K562 (cell line): ENCODE results near the gene SPRYD3. TPM values are rescaled to one million over a fixed set of nuclear protein-coding genes. Genes with fewer than 3 reads are reported as not detected.
A peak's percentile ranks its signal among the peaks of the same experiment; 100 is the strongest.

Source experiments
- ATAC-seq: fragments of 200-7000 bp; cut with Tn5 transposase; 3 replicates; pipeline ENCODE4 v1.9.1; 2020; ENCODE audit warnings: moderate library complexity
- BruUV-seq: library from RNA; stranded (reverse); fragments of 400-500 nt; replicated peaks from 2 replicates; lab custom pipeline; 2021; lab: Mats Ljungman, UMichigan
- CTCF ChIA-PET: fragments of 300-600 bp; formaldehyde crosslinking; extraction: SDS; loops from one replicate; lab custom pipeline; 2021; ENCODE audit warnings: low intra/inter-chr PET ratio; lab: Yijun Ruan, JAX
- POLR2A ChIA-PET: fragments of 300-600, 350-650 bp; sonication (Branson Sonifier 250); formaldehyde crosslinking; extraction: SDS; loops from one replicate; lab custom pipeline; 2021; ENCODE audit warnings: antibody characterized with exemption, inconsistent platforms; lab: Yijun Ruan, JAX
- DNase-seq, 4 experiments: peaks; one replicate each; pipeline versions ENCODE4 v3.0.0 to v3.0.0-alpha.2; 2011 to 2018; ENCODE audit warnings: low spot score in 3 of 4, mixed read lengths in 3 of 4; ENCODE audit errors: extremely low read depth in 1 of 4
- FAIRE-seq: peaks from 2 replicates; lab custom pipeline; 2011; peaks lifted over from hg19 to GRCh38; lab: Jason Lieb, UNC
- H2AFZ ChIP-seq: 2 replicates; pipeline ENCODE4 v1.6.0; 2011; ENCODE audit warnings: low read depth, low read length, control low read depth, inconsistent platforms
- H3K27ac ChIP-seq: fragments of 200-600 bp; 3 replicates; pipeline ENCODE4 v1.8.0; 2011; ENCODE audit warnings: low read depth, mild to moderate bottlenecking, control low read depth, inconsistent platforms, low read length, moderate library complexity, mixed read lengths; ENCODE audit errors: extremely low read depth
- H3K27me3 ChIP-seq, 2 experiments: fragments of 300-600 bp in 1 of 2; 2 replicates in 1 of 2; 3 replicates in 1 of 2; pipeline versions ENCODE4 v1.6.0 to v1.8.0; 2011; ENCODE audit warnings: inconsistent platforms in 2 of 2, low read length in 2 of 2, mild to moderate bottlenecking in 1 of 2, mixed read lengths in 1 of 2, moderate library complexity in 1 of 2; ENCODE audit not compliant: control insufficient read depth in 2 of 2, insufficient read depth in 2 of 2
- H3K36me3 ChIP-seq: fragments of 300-600 bp; 3 replicates; pipeline ENCODE4 v1.8.0; 2011; ENCODE audit warnings: mild to moderate bottlenecking, low read length, inconsistent platforms; ENCODE audit not compliant: control insufficient read depth, insufficient read depth
- H3K4me1 ChIP-seq, 2 experiments: fragments of 200-600 bp in 1 of 2; replicated peaks in 1 of 2; 2 replicates in 1 of 2; 3 replicates in 1 of 2; pipeline versions ENCODE4 v1.5.1 to v1.8.0; 2011; ENCODE audit warnings: inconsistent platforms in 2 of 2, low read length in 2 of 2, mild to moderate bottlenecking in 1 of 2, mixed read lengths in 1 of 2, moderate library complexity in 1 of 2; ENCODE audit not compliant: control insufficient read depth in 2 of 2, insufficient read depth in 2 of 2
- H3K4me2 ChIP-seq: 2 replicates; pipeline ENCODE4 v1.6.1; 2011; ENCODE audit warnings: low read length, control low read depth, inconsistent platforms, mixed read lengths; ENCODE audit not compliant: insufficient read depth
- H3K4me3 ChIP-seq: fragments of 200-600 bp; sonication (generic), shearing (Covaris generic); 2 replicates; pipeline ENCODE4 v1.5.1; 2016; ENCODE audit warnings: control low read depth, inconsistent platforms
- H3K79me2 ChIP-seq: fragments of 200-600 bp; 3 replicates; pipeline ENCODE4 v1.8.0; 2011; ENCODE audit warnings: low read length, inconsistent platforms; ENCODE audit not compliant: control insufficient read depth, insufficient read depth
- H3K9ac ChIP-seq, 2 experiments: 2 replicates each; pipeline versions ENCODE4 v1.6.0 to v1.6.1; 2011; ENCODE audit warnings: low read depth in 2 of 2, low read length in 2 of 2, control low read depth in 1 of 2, inconsistent platforms in 1 of 2, mild to moderate bottlenecking in 1 of 2, mixed read lengths in 1 of 2; ENCODE audit not compliant: insufficient read depth in 1 of 2
- H3K9me1 ChIP-seq: one replicate; pipeline ENCODE4 v1.6.0; 2011; ENCODE audit warnings: inconsistent platforms, mild to moderate bottlenecking, low read length, moderate library complexity; ENCODE audit not compliant: control insufficient read depth, insufficient read depth
- H3K9me3 ChIP-seq: replicated peaks from 2 replicates; pipeline ENCODE4 v1.5.1; 2011; ENCODE audit warnings: low read depth, low read length, inconsistent platforms; ENCODE audit not compliant: control insufficient read depth, insufficient read depth
- H4K20me1 ChIP-seq: replicated peaks from 2 replicates; pipeline ENCODE4 v1.6.1; 2011; ENCODE audit warnings: low read length, inconsistent platforms, mixed read lengths; ENCODE audit not compliant: control insufficient read depth, insufficient read depth
- ZBTB9 ChIP-seq: fragments of 450-650 bp; formaldehyde crosslinking; IDR thresholded peaks from 2 replicates; pipeline ENCODE4 v1.4.0; 2020; ENCODE audit warnings: mild to moderate bottlenecking, moderate library complexity
- ZNF766 ChIP-seq: fragments of 200-800 bp; sonication (Bioruptor generic); conservative IDR thresholded peaks from 2 replicates; pipeline ENCODE4 v1.6.1; 2016; ENCODE audit warnings: missing genetic modification characterization, missing compliant biosample characterization
- WGBS: fragments of 100-300 bp; shearing (Covaris generic); methylation state at CpG from one replicate; pipeline ENCODE4 v1.1.6; 2016; ENCODE audit warnings: low coverage, mixed read lengths; ENCODE audit not compliant: insufficient coverage; ENCODE audit errors: missing lambda C conversion rate; 5-methylcytosine and 5-hydroxymethylcytosine counted together
- in situ Hi-C: fragments of 300-500 bp; cut with MboI; formaldehyde crosslinking; loops from 4 replicates; pipeline ENCODE4 v1.15.0; 2018; ENCODE audit warnings: inconsistent platforms, mixed read lengths
- intact Hi-C: fragments of 100-400 bp; cut with micrococcal nuclease; formaldehyde crosslinking; loops from 2 replicates; pipeline ENCODE4 v1.14.2; 2022
- polyA plus RNA-seq, 8 experiments: library from polyadenylated mRNA; depleted of rRNA in 4 of 8; stranded (reverse) in 5 of 8; unstranded in 3 of 8; fragments of >200 nt; fragmentation: Nextera tagmentation in 2 of 8; fragmentation: Illumina TruSeq in 1 of 8; extraction: Ambion mirVana in 2 of 8; extraction: Trizol in 1 of 8; gene quantifications; 2 replicates each; pipeline versions ENCODE4 v1.2.1 to v1.2.3, GENCODE V29; 2011 to 2014; ENCODE audit warnings: inconsistent platforms in 1 of 8, missing spikeins in 1 of 8
- total RNA-seq, 7 experiments: library from RNA; depleted of rRNA in 6 of 7; stranded (reverse); fragments of >200 nt in 6 of 7; fragmentation: Illumina TruSeq in 2 of 7; extraction: Trizol in 2 of 7; gene quantifications; 2 replicates each; pipeline versions ENCODE4 v1.2.1 to v1.2.3, GENCODE V29; 2011 to 2021; ENCODE audit warnings: low replicate concordance in 1 of 7

The SPRYD3 gene
- total and polyA plus RNA-seq, 9 of the 15 experiments (the other 6 are each of a cell fraction or from before 2014, with no cell fraction given): 1.5 to 13.6 (median 7.6) TPM

- Histone ChIP-seq H3K9me1 (no peaks in the 10 kb centered on the region), H2AFZ (no peak overlapping the region), H3K4me2 (no peak overlapping the region), H3K4me1 (peaks cover 24 to 29% of the 10 kb centered on the region in 2 experiments), H3K79me2 (no peaks in the 10 kb centered on the region), H3K27ac (no peak overlapping the region), H3K27me3 (no peaks in the 10 kb centered on the region), H3K4me3 (no peak overlapping the region), H3K9ac (peak overlapping the region in 1 of 2 experiments; percentile 22; a peak in 2 of 4 replicates), H3K9me3 (no peaks in the 10 kb centered on the region), H4K20me1 (no peaks in the 10 kb centered on the region), H3K36me3 (peaks cover 16% of the 10 kb centered on the region; the same call in 2 of the 3 replicates)
- no TSS peak for BruUV-seq
- in situ Hi-C loops (no loop called here), intact Hi-C loops (no loop called here)
- no peak for TF ChIP-seq ZNF766
- TF ChIP-seq ZBTB9: no peak
- FAIRE-seq (no peak), ATAC-seq (peak; percentile 39; the same call in 2 of the 3 replicates), DNase-seq (no peak)
- ChIA-PET POLR2A (interaction anchor here (1.5 to 1.6 kb wide), 2 partner anchors 8 to 91 kb away, joined by 4 to 6 read pairs; no protein-coding TSS in a partner anchor), CTCF (interaction anchor here (0.5 to 1.4 kb wide), 2 partner anchors 29 to 323 kb away, joined by 3 to 6 read pairs; no protein-coding TSS in a partner anchor)
- WGBS: 90% methylated on average over 7 of the region's 7 CpGs
Observed at GRCh38 chr12:53070877-53071492, 8.2 kb downstream of the SPRYD3 start.
